HepG2 (cell line): Measurements from ENCODE around the gene CDC42EP4. TPM values are rescaled to one million over a fixed set of nuclear protein-coding genes. Genes with fewer than 3 reads are reported as not detected.

Experiments
- ATAC-seq: fragments of 200-7000 bp; cut with Tn5 transposase; 3 replicates; pipeline ENCODE4 v1.9.1; 2020; ENCODE audit warnings: mild to moderate bottlenecking, moderate library complexity
- BruUV-seq: library from RNA; stranded (reverse); fragments of 400-500 nt; replicated peaks from 2 replicates; lab custom pipeline; 2021; lab: Mats Ljungman, UMichigan
- CTCF ChIA-PET: fragments of 300-600 bp; formaldehyde crosslinking; extraction: SDS; loops from one replicate; lab custom pipeline; 2021; ENCODE audit warnings: low total read pairs, inconsistent platforms, low intra/inter-chr PET ratio; lab: Yijun Ruan, JAX
- POLR2A ChIA-PET: fragments of 350-600 bp; sonication (Branson Sonifier 250); formaldehyde crosslinking; loops from one replicate; lab custom pipeline; 2020; ENCODE audit warnings: antibody characterized with exemption, inconsistent platforms; lab: Yijun Ruan, JAX
- DNase-seq: peaks from one replicate; pipeline ENCODE4 v3.0.0-alpha.2; 2015; ENCODE audit warnings: low spot score
- FAIRE-seq: peaks from 3 replicates; lab custom pipeline; 2011; peaks lifted over from hg19 to GRCh38; lab: Jason Lieb, UNC
- H2AFZ ChIP-seq: one replicate; pipeline ENCODE4 v1.6.1; 2011; ENCODE audit warnings: low read length, inconsistent platforms
- H3K27ac ChIP-seq: fragments of 300-600 bp; 3 replicates; pipeline ENCODE4 v1.8.0; 2011; ENCODE audit warnings: mixed run types, mild to moderate bottlenecking, mixed read lengths, low read length, inconsistent platforms; ENCODE audit not compliant: insufficient read depth; ENCODE audit errors: extremely low read length
- H3K27me3 ChIP-seq, 2 experiments: fragments of 200-600 bp in 1 of 2; 2 replicates in 1 of 2; 3 replicates in 1 of 2; pipeline versions ENCODE4 v1.6.0 to v1.8.0; 2011; ENCODE audit warnings: low read length in 2 of 2, mild to moderate bottlenecking in 2 of 2, moderate library complexity in 2 of 2, inconsistent platforms in 1 of 2; ENCODE audit not compliant: insufficient read depth in 2 of 2, control insufficient read depth in 1 of 2
- H3K36me3 ChIP-seq, 2 experiments: fragments of 200-600 bp in 1 of 2; replicated peaks in 1 of 2; 2 replicates in 1 of 2; 3 replicates in 1 of 2; pipeline versions ENCODE4 v1.5.1 to v1.8.0; 2011; ENCODE audit warnings: low read length in 2 of 2, inconsistent platforms in 1 of 2; ENCODE audit not compliant: insufficient read depth in 2 of 2, control insufficient read depth in 1 of 2
- H3K4me1 ChIP-seq: 2 replicates; pipeline ENCODE4 v1.5.1; 2012; ENCODE audit warnings: low read length, inconsistent platforms; ENCODE audit not compliant: insufficient read depth
- H3K4me2 ChIP-seq: 2 replicates; pipeline ENCODE4 v1.6.0; 2011; ENCODE audit warnings: low read depth, low read length, inconsistent platforms
- H3K4me3 ChIP-seq, 3 experiments: fragments of 200-600 bp in 1 of 3; sonication (generic), shearing (Covaris generic) in 1 of 3; replicated peaks in 1 of 3; 2 replicates each; pipeline ENCODE4 v1.5.1; 2011 to 2016; ENCODE audit warnings: low read length in 3 of 3, inconsistent platforms in 2 of 3, low read depth in 2 of 3, mild to moderate bottlenecking in 2 of 3, control low read depth in 1 of 3, mixed read lengths in 1 of 3; ENCODE audit not compliant: insufficient read depth in 1 of 3
- H3K79me2 ChIP-seq: one replicate; pipeline ENCODE4 v1.6.1; 2011; ENCODE audit warnings: low read length, inconsistent platforms; ENCODE audit not compliant: insufficient read depth
- H3K9ac ChIP-seq: 2 replicates; pipeline ENCODE4 v1.6.0; 2011; ENCODE audit warnings: mild to moderate bottlenecking, low read depth, low read length, inconsistent platforms; ENCODE audit not compliant: insufficient read depth
- H3K9me3 ChIP-seq: 2 replicates; pipeline ENCODE4 v1.5.1; 2012; ENCODE audit warnings: mild to moderate bottlenecking, low read length
- H4K20me1 ChIP-seq: 2 replicates; pipeline ENCODE4 v1.6.0; 2011; ENCODE audit warnings: inconsistent platforms, mild to moderate bottlenecking, low read length, moderate library complexity; ENCODE audit not compliant: insufficient read depth
- HNRNPL ChIP-seq: fragments of 200-400 bp; formaldehyde crosslinking; IDR thresholded peaks from 2 replicates; pipeline ENCODE4 v1.6.1; 2017; ENCODE audit warnings: mild to moderate bottlenecking, low read depth, low read length
- MTA3 ChIP-seq: sonication (generic); formaldehyde crosslinking; IDR thresholded peaks from 2 replicates; pipeline ENCODE4 v1.4.0; 2020; ENCODE audit warnings: missing genetic modification reagents
- ZNF510 ChIP-seq: sonication (generic); formaldehyde crosslinking; IDR thresholded peaks from 2 replicates; pipeline ENCODE4 v1.4.0; 2020; ENCODE audit warnings: low read depth, mild to moderate bottlenecking, missing genetic modification reagents
- ZNF883 ChIP-seq: sonication (generic); formaldehyde crosslinking; IDR thresholded peaks from 2 replicates; pipeline ENCODE4 v1.5.1; 2020; ENCODE audit warnings: mild to moderate bottlenecking, missing genetic modification reagents; ENCODE audit errors: not compliant biosample characterization
- WGBS: methylation state at CpG from one replicate; pipeline ENCODE4 v1.1.6; 2017; ENCODE audit warnings: low lambda C conversion rate; 5-methylcytosine and 5-hydroxymethylcytosine counted together
- in situ Hi-C: cut with HindIII; loops from 2 replicates; pipeline ENCODE4 v1.10.0; 2017; ENCODE audit warnings: low pct_unique_long_range_greater_than_20kb; ENCODE audit not compliant: extremely low pct_ligation_motif_present
- intact Hi-C: fragments of 100-400 bp; cut with micrococcal nuclease; formaldehyde crosslinking; loops from one replicate; pipeline ENCODE4 v1.10.0; 2022; ENCODE audit not compliant: unreplicated experiment
- polyA plus RNA-seq, 8 experiments: library from polyadenylated mRNA; depleted of rRNA in 3 of 8; stranded (reverse) in 7 of 8; unstranded in 1 of 8; fragments of >200 nt; fragmentation: Illumina TruSeq in 4 of 8; extraction: Trizol in 4 of 8; gene quantifications; 2 replicates each; pipeline versions ENCODE4 v1.2.1 to v1.2.3, GENCODE V29; 2011 to 2016; ENCODE audit warnings: low read depth in 4 of 8, missing spikeins in 1 of 8, mixed read lengths in 1 of 8; ENCODE audit not compliant: insufficient read depth in 1 of 8
- total RNA-seq, 5 experiments: library from RNA; depleted of rRNA; stranded (reverse); fragments of >200 nt; fragmentation: Illumina TruSeq; extraction: Trizol; gene quantifications; 2 replicates each; pipeline ENCODE4 v1.2.3, GENCODE V29; 2016; ENCODE audit warnings: low read depth in 1 of 5
- TF ChIP-seq, protein P1 (sequence below): IDR thresholded peaks from 2 replicates; pipeline ENCODE4 v1.6.1; 2016; ENCODE audit warnings: missing biosample characterization, missing genetic modification reagents, low read depth

The CDC42EP4 gene
- total and polyA plus RNA-seq, 2 of the 13 experiments (the other 11 are each of a cell fraction or from before 2014, with no cell fraction given) = 19.0 to 54.0 TPM

DNA sequence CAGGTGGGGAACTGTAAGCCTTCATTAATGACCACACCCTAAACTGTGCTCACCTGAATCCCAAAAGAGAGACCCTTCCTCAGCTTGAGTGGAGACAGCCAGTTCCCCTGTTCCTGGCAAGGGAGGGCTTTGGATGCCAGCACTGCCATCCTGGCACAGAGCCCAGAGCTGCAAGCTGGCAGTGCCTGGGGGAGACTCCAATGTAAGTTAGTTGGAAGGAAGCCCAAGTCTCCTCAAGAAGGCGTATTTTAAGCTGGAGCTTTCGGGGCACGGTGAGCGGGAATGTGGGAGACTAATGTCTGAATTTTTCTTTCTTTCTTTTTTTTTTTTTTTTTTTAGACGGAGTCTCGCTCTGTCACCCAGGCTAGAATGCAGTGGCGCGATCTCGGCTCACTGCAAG lies 4.7 kb downstream of the CDC42EP4 start:
- intact Hi-C loops (no loop called here), in situ Hi-C loops (no loop called here)
- Histone ChIP-seq H2AFZ (no peak overlapping the region), H3K9me3 (no peaks in the 10 kb centered on the region), H3K36me3 (peaks cover 5 to 10% of the 10 kb centered on the region in 2 experiments; a peak in 3 of 5 replicates), H3K27me3 (no peaks in the 10 kb centered on the region; a peak in 1 of 5 replicates), H4K20me1 (peaks cover 43% of the 10 kb centered on the region), H3K9ac (no peak overlapping the region), H3K79me2 (peaks cover 77% of the 10 kb centered on the region), H3K27ac (no peak overlapping the region), H3K4me1 (peaks cover 66% of the 10 kb centered on the region), H3K4me3 (no peak overlapping the region), H3K4me2 (peak overlapping the region; percentile 14; the same call in 1 of the 2 replicates)
- DNase-seq (no peak), FAIRE-seq (no peak), ATAC-seq (no peak)
- 96% methylated on average over 9 of the region's 9 CpGs for whole genome bisulfite sequencing
- CTCF ChIA-PET = no interaction called here
- TF ChIP-seq, protein P1, sequence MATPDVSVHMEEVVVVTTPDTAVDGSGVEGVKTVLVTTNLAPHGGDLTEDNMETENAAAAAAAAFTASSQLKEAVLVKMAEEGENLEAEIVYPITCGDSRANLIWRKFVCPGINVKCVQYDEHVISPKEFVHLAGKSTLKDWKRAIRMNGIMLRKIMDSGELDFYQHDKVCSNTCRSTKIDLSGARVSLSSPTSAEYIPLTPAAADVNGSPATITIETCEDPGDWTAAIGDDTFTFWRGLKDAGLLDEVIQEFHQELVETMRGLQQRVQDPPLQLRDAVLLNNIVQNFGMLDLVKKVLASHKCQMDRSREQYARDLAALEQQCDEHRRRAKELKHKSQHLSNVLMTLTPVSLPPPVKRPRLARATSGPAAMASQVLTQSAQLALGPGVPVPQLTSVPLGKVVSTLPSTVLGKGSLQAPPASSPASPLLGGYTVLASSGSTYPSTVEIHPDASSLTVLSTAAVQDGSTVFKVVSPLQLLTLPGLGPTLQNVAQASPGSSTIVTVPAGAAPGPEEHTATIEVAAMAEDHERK = no peak
- TF ChIP-seq ZNF883 (CRISPR knock-in tag) (no peak), ZNF510 (CRISPR knock-in tag) (0 out of 2 replicates have a peak, but pooled peaks have one; percentile 14), HNRNPL (0 out of 2 replicates have a peak, but pooled peaks have one; percentile 54), MTA3 (CRISPR knock-in tag) (no peak)
- TF ChIP-seq, all 625 proteins: peak for 2
- BruUV-seq = no TSS peak
- POLR2A ChIA-PET = interaction anchor here (1.9 to 8.2 kb wide), 3 partner anchors 10 to 45 kb away, joined by 10 to 204 read pairs (median 77); partner anchors contain the start of gene CPSF4L
